MG63 (cell line): ENCODE results near the gene C14orf93. TPM values are rescaled to one million over a fixed set of nuclear protein-coding genes. Genes with fewer than 3 reads are reported as not detected.
"Not testable (repeated sequence)": the region's sequence is repeated elsewhere in the genome, so short reads cannot be mapped to it uniquely, and the experiment has no call there.

Experiments used
- DNase-seq: peaks from one replicate; pipeline ENCODE4 v3.0.0-alpha.2; 2020
- H3K27me3 ChIP-seq: fragments of 250-450 bp; sonication (Bioruptor Pico); 2 replicates; pipeline ENCODE4 v1.5.1; 2020; ENCODE audit warnings: mild to moderate bottlenecking, moderate library complexity
- H3K36me3 ChIP-seq: fragments of 250-450 bp; sonication (Bioruptor Pico); 2 replicates; pipeline ENCODE4 v1.5.1; 2020; ENCODE audit warnings: mild to moderate bottlenecking, moderate library complexity
- H3K4me3 ChIP-seq: fragments of 250-450 bp; sonication (Bioruptor Pico); 2 replicates; pipeline ENCODE4 v1.5.1; 2020; ENCODE audit warnings: mild to moderate bottlenecking, moderate library complexity
- H3K9me3 ChIP-seq: fragments of 250-450 bp; sonication (Bioruptor Pico); 2 replicates; pipeline ENCODE4 v1.5.1; 2020; ENCODE audit warnings: mild to moderate bottlenecking, moderate library complexity
- total RNA-seq: library from RNA; depleted of rRNA; stranded (reverse); fragments of >200 nt; shearing (Covaris generic); gene quantifications from 2 replicates; pipeline ENCODE4 v1.2.3, GENCODE V29; 2014; ENCODE audit warnings: low replicate concordance

The C14orf93 gene
- total RNA-seq, 1 experiment from 2014 or later: 12.3 TPM

GRCh38 chr14:23006544-23007419 is 3.2 kb downstream of the C14orf93 start:
- Histone ChIP-seq H3K9me3 (no peaks in the 10 kb centered on the region), H3K27me3 (no peaks in the 10 kb centered on the region), H3K4me3 (peak overlapping the region; percentile 60), H3K36me3 (no peaks in the 10 kb centered on the region)
- DNase-seq: peak; percentile 94

DNA sequence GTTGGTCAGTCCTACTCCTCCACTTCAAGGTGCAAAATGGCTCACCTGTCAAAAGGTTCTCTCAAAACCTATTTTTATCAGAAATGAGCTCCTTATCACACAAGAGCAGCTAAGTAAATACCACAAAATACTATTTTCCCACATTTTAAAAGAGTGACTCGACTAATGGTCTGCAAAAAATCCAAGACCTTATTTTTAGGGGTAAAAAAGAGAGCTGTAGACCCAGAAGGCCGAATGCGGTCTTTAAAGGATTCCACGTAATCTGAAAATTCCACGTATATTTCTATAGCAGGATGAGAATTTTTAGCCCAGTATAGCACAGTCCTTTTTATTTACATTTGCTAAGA is 3.8 kb downstream of the C14orf93 start:
- peak overlapping the region; percentile 60 for H3K4me3 ChIP-seq
- no peaks in the 10 kb centered on the region for H3K9me3 ChIP-seq
- H3K27me3 ChIP-seq: no peaks in the 10 kb centered on the region
- DNase-seq: no peak
- H3K36me3 ChIP-seq: no peaks in the 10 kb centered on the region

DNA sequence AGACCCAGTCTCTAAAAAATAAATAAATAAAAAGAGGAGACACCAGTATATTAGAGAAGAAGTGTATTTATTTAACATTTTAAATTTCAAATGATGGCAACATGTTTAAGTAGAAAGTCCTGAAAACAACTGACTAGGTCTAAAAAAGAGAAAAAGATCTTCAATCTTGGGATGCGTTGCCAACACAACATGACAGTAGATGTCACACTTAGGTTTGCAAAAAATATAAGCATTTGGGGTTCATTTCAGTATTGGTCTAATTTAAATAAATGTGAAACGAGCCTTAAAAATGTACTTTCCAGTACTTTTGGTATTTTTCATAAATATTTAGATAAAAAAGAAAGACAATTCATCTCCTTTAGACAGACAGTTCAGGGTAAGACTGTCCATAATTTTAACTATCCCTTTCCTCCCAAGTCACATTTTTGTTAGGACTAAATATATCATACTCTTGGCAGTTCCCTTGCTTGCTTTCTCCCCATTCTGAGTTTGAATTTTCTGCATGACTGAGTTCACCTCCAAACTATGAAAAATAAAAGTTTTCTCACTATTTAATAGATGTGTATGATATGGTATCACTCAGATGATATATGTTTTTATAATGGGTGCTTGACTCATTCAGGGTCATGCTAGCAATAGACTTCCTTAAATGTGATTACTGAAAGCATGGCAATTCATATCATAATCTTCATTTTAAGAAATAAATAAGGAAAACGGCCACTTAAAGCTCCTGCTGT is 4.3 kb downstream of the C14orf93 start:
- no peaks in the 10 kb centered on the region for H3K9me3 ChIP-seq
- no peaks in the 10 kb centered on the region for H3K36me3 ChIP-seq
- no peak for DNase-seq
- no peaks in the 10 kb centered on the region for H3K27me3 ChIP-seq
- no peak overlapping the region; the same call in 1 of the 2 replicates for H3K4me3 ChIP-seq

DNA sequence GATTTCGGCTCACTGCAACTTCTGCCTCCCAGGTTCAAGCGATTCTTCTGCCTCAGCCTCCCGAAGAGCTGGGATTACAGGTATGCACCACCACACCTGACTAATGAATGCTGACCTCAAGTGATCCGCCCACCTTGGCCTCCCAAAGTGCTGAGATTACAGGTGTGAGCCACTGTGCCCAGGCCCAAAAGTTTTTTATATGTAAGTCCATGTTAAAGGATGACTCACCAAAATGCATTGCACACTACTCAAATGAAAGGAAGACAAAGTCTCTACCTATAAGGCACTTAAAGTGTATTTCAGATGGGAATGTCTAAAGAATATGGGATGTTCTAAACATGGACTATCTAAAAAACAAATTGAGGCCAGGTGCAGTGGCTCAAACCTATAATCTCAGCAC is 5.7 kb downstream of the C14orf93 start:
- not testable (repeated sequence) for H3K36me3 ChIP-seq, H3K4me3 ChIP-seq, DNase-seq, H3K9me3 ChIP-seq, H3K27me3 ChIP-seq

DNA sequence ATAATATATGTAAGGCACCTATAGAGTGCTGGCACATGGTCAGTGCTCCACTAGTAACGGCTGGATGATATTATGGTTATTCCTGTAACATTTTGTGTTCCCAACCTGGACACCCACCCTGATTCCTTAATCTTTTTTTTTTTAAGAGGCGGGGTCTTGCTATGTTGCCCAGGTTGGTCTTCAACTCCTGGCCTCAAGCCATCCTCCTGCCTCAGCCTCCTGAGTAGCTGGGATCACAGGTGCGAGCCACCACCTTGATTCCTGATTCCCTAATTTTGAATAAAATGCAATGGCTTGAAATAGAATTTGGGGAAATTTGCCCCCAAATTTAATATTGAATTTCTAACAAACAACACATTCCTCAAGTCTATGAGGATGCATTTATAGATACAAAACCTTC is 7.4 kb downstream of the C14orf93 start:
- DNase-seq: no peak
- Histone ChIP-seq H3K27me3 (no peaks in the 10 kb centered on the region), H3K4me3 (no peak overlapping the region), H3K9me3 (no peaks in the 10 kb centered on the region), H3K36me3 (no peaks in the 10 kb centered on the region)

DNA sequence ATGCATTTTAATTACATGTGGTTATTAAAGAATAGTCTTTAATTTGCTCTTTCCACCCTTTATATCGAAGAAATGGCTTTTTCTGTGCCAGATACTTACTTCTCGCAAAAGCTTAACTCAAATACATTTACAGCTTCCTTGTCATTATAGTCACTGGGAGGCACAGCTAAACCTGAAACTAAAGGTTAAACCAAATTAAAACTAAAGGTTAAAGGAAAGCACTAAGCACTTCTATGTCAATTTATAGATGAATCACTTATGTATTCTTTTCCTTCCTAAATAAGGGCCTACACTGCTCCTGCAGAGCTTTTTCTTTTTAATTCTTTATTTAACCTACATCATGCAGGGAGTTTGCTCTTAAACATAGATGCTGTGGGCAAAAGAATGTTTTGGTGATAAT is 9.1 kb downstream of the C14orf93 start:
- H3K27me3 ChIP-seq: no peaks in the 10 kb centered on the region
- DNase-seq: no peak
- no peaks in the 10 kb centered on the region for H3K9me3 ChIP-seq
- H3K4me3 ChIP-seq: no peak overlapping the region
- no peaks in the 10 kb centered on the region for H3K36me3 ChIP-seq

DNA sequence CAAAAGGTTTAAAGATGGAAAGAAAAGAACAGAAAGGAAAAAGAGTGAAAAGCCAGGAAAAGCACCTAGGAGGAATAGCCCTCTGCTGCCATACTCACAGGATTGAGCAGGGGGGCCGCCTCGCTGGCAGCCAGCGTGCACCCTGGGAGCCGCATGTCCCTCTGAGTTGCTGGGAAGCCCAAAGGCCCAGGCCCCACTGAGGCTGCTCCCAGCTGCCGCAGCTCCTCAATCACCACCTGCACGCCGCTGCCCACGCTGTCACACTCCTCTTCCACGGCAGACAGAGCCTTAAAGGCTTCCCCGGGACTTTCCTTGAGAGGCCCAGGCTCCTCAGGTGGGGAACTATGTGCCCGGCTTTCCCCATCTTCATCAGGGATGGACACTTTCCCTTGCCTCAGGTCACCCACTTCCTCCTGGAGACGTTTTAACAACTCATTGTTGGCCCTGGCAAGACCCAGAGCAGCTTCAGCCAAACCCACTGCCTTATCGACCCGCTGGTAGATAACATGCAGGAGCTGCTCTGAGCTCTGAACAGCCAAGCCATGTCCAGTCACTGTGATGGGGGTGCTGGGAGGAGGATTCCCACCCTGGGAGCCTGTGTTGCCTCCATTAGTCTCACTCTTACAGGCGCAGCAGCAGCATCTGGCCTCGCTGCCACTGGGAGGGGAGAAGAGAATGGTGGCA is 11.5 kb downstream of the C14orf93 start:
- no peaks in the 10 kb centered on the region for H3K27me3 ChIP-seq
- no peak for DNase-seq
- H3K9me3 ChIP-seq: no peaks in the 10 kb centered on the region
- H3K36me3 ChIP-seq: no peaks in the 10 kb centered on the region
- H3K4me3 ChIP-seq: no peak overlapping the region

GRCh38 chr14:22997676-22998323 is 12.1 kb downstream of the C14orf93 start:
- Histone ChIP-seq H3K36me3 (no peaks in the 10 kb centered on the region), H3K27me3 (no peaks in the 10 kb centered on the region), H3K9me3 (no peaks in the 10 kb centered on the region), H3K4me3 (no peak overlapping the region)
- DNase-seq: no peak

DNA sequence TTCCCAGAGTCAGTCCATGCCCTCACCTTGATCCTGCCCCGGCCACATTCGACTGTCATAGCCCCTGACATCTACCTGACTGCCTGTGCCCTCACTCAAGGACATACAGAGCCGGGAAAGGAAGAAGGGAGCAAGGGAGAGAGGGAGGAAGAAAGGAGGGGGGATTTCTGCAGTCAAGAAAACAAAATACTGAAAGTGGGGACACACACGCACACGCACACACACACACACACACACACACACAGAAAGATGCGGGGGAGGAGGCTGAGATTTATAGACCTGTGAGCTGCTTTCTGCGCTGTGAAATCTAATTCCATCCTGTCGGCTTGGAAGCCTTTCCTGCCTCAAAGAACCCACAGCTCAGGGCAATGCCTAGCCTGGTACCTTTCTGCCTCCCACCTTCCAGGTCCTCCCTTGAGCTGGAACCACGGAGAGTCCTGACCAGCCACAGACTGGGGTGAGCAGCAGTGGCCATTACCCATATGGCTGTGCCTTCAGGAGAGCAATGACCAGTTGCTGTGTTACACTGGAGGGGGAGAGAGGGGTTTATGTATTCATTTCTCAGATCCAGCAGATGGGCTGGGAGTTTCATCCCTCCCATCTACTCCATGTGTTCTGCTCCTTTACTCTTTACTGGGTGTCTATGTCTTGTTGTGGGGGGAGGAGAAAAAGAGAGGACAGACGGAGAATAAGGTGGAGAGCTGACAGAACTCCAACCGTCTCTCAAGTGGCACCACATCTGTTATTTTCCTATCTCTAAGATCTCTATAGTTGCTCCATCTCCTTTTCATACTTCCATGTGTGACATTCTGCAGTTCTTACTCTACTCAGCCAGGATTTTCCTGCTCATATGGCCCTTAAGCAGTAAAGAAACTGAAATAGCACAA is 12.9 kb downstream of the C14orf93 start:
- H3K36me3 ChIP-seq: no peaks in the 10 kb centered on the region
- no peaks in the 10 kb centered on the region for H3K9me3 ChIP-seq
- H3K27me3 ChIP-seq: no peaks in the 10 kb centered on the region
- DNase-seq: no peak
- no peak overlapping the region for H3K4me3 ChIP-seq

GRCh38 chr14:22995889-22996625 is 13.9 kb downstream of the C14orf93 start:
- Histone ChIP-seq H3K36me3 (no peaks in the 10 kb centered on the region), H3K4me3 (no peak overlapping the region), H3K9me3 (no peaks in the 10 kb centered on the region), H3K27me3 (no peaks in the 10 kb centered on the region)
- no peak for DNase-seq

- peak; percentile 55 for DNase-seq
- Histone ChIP-seq H3K36me3 (no peaks in the 10 kb centered on the region), H3K9me3 (no peaks in the 10 kb centered on the region), H3K27me3 (no peaks in the 10 kb centered on the region), H3K4me3 (no peak overlapping the region)
These were observed 15.1 kb downstream of the C14orf93 start for GRCh38 chr14:22994762-22995275.

- no peaks in the 10 kb centered on the region for H3K27me3 ChIP-seq
- no peak for DNase-seq
- no peak overlapping the region for H3K4me3 ChIP-seq
- no peaks in the 10 kb centered on the region for H3K9me3 ChIP-seq
- no peaks in the 10 kb centered on the region for H3K36me3 ChIP-seq
These were observed 16.4 kb downstream of the C14orf93 start for GRCh38 chr14:22993517-22993916.

GRCh38 chr14:22991852-22992251 is 18.1 kb downstream of the C14orf93 start:
- Histone ChIP-seq H3K4me3 (no peak overlapping the region), H3K36me3 (no peaks in the 10 kb centered on the region), H3K27me3 (no peaks in the 10 kb centered on the region), H3K9me3 (no peaks in the 10 kb centered on the region)
- no peak for DNase-seq

DNA sequence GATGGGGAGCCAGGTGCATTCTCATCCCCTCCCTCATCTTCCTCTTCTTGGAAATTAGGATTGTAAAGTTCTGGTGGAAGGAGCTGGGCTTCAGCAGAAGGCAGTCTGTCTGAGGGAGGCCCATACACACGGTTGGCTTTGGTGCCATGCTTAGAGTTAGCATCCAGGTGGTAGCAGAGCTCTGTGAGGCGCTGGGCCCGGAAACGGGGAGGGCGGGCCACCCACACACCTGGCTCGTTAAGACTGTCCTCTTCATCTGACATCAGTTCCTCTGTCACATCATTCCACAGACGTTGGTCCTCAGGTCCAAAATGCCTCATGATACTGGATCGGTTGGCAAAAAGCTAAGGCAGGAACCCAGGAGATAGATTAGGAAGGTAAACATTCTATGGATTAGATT is 22.7 kb downstream of the C14orf93 start:
- Histone ChIP-seq H3K27me3 (no peaks in the 10 kb centered on the region), H3K9me3 (no peaks in the 10 kb centered on the region), H3K4me3 (no peak overlapping the region), H3K36me3 (no peaks in the 10 kb centered on the region)
- no peak for DNase-seq

DNA sequence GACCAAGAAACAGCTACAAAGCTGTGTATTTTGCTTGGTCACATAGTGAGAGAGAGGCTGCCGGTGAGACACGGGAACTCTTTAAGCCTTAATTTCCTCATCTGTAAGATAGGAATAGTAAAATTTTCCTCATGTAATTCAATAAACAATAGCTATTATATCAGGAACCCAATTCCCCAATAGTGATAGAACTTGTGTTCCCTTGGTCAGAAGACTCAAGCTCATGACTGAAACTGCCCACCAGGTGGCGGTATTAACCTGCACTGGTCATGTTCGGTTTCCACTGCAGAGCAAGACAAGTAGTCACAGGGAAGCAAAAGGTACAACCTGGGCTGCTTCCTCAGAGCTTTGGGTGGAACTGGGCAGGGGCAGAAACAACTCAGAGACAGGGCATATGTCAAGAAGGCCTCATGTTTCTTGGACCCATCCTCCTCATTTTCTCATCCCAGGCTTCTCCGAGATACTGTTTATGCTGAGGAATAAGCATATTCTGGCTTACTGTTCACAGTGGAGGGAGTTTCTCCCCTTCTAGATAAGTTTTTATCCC is 23.4 kb downstream of the C14orf93 start:
- H3K4me3 ChIP-seq: no peak overlapping the region
- H3K27me3 ChIP-seq: no peaks in the 10 kb centered on the region
- no peaks in the 10 kb centered on the region for H3K9me3 ChIP-seq
- peak; percentile 55 for DNase-seq
- H3K36me3 ChIP-seq: no peaks in the 10 kb centered on the region
